ENCODE results near the gene ATG7.
"Not testable (repeated sequence)": the region's sequence is repeated elsewhere in the genome, so short reads cannot be mapped to it uniquely, and the experiment has no call there.

DNA sequence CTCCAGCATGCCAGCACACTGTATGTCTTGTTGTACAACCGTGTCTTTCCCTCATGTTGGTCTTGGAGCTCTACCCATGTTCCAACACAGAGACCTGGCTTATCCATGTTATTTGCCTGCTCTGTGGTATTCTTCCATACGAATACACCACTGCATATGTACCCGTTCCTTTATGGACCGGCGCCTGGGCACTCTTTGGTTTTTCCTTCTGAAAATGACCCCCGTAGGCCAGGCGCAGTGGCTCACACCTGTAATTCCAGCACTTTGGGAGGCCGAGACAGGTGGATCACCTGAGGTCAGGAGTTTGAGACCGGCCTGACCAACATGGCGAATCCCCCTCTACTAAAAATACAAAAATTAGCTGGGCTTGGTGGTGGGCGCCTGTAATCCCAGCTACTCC lies 300.5 kb downstream of the ATG7 start:
- TF ChIP-seq POLR2A (IDR thresholded peaks at IDR 0.05): not testable (repeated sequence)
- TF ChIP-seq, protein P1, sequence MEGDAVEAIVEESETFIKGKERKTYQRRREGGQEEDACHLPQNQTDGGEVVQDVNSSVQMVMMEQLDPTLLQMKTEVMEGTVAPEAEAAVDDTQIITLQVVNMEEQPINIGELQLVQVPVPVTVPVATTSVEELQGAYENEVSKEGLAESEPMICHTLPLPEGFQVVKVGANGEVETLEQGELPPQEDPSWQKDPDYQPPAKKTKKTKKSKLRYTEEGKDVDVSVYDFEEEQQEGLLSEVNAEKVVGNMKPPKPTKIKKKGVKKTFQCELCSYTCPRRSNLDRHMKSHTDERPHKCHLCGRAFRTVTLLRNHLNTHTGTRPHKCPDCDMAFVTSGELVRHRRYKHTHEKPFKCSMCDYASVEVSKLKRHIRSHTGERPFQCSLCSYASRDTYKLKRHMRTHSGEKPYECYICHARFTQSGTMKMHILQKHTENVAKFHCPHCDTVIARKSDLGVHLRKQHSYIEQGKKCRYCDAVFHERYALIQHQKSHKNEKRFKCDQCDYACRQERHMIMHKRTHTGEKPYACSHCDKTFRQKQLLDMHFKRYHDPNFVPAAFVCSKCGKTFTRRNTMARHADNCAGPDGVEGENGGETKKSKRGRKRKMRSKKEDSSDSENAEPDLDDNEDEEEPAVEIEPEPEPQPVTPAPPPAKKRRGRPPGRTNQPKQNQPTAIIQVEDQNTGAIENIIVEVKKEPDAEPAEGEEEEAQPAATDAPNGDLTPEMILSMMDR (IDR thresholded peaks at IDR 0.05): not testable (repeated sequence)

All from heart left ventricle (tissue), 13 donors.